Transverse colon (tissue), 4 donors: ENCODE measurements around the gene LRRTM3. TPM values are rescaled to one million over a fixed set of nuclear protein-coding genes. Genes with fewer than 3 reads are reported as not detected.

Experiments
- DNase-seq: peaks from one replicate; pipeline ENCODE4 v3.0.0-alpha.2; 2019
- H3K27ac ChIP-seq, 4 donors: fragments of 200-600 bp; sonication (generic); 2 replicates each; pipeline ENCODE4 v1.5.1; 2016 to 2018; ENCODE audit warnings: inconsistent platforms in 4 of 4
- H3K27me3 ChIP-seq: fragments of 200-600 bp; sonication (generic); 2 replicates; pipeline ENCODE4 v1.5.1; 2017; ENCODE audit warnings: inconsistent platforms
- H3K36me3 ChIP-seq, 4 donors: fragments of 200-600 bp; sonication (generic); 2 replicates each; pipeline ENCODE4 v1.5.1; 2017 to 2019; ENCODE audit warnings: inconsistent platforms in 4 of 4
- H3K4me1 ChIP-seq, 4 donors: fragments of 200-600 bp; sonication (generic); 2 replicates each; pipeline ENCODE4 v1.5.1; 2017 to 2020; ENCODE audit warnings: inconsistent platforms in 4 of 4
- H3K4me3 ChIP-seq, 4 donors: fragments of 200-600 bp; sonication (generic); 1 replicate in 1 of 4; 2 replicates in 3 of 4; pipeline versions ENCODE4 v1.5.1 to v1.6.1; 2017 to 2019; ENCODE audit warnings: inconsistent platforms in 4 of 4
- H3K9me3 ChIP-seq, 2 donors: fragments of 200-600 bp; sonication (generic); 2 replicates each; pipeline ENCODE4 v1.5.1; 2017 to 2019; ENCODE audit warnings: inconsistent platforms in 2 of 2
- CTCF ChIP-seq, 5 experiments: fragments of 200-600 bp in 3 of 5; fragments of 450-650 bp in 2 of 5; sonication (generic) in 3 of 5; IDR thresholded peaks; 1 replicate in 2 of 5; 2 replicates in 3 of 5; pipeline ENCODE4 v1.5.1; 2016 to 2017; ENCODE audit warnings: antibody characterized with exemption in 5 of 5, inconsistent platforms in 3 of 5, mild to moderate bottlenecking in 2 of 5, moderate library complexity in 1 of 5
- EP300 ChIP-seq: sonication (generic); formaldehyde crosslinking; IDR thresholded peaks from one replicate; pipeline ENCODE4 v1.6.1; 2017; ENCODE audit warnings: antibody characterized with exemption, low read depth
- POLR2A ChIP-seq: fragments of 450-650 bp; IDR thresholded peaks from one replicate; pipeline ENCODE4 v1.6.1; 2016; ENCODE audit warnings: antibody characterized with exemption, mild to moderate bottlenecking, moderate library complexity
- POLR2AphosphoS5 ChIP-seq, 3 donors: sonication (generic); formaldehyde crosslinking; IDR thresholded peaks; one replicate each; pipeline ENCODE4 v1.6.1; 2016; ENCODE audit warnings: antibody characterized with exemption in 3 of 3
- WGBS, 2 donors: methylation state at CpG; one replicate each; pipeline ENCODE4 v1.1.5; 2018; ENCODE audit warnings: low coverage in 1 of 2; 5-methylcytosine and 5-hydroxymethylcytosine counted together
- in situ Hi-C, 4 donors: fragments of 200-750 bp; cut with MboI; loops; one replicate each; pipeline versions ENCODE4 v1.15.0 to v1.15.1; 2017; ENCODE audit warnings: low sequenced_read_pairs in 3 of 4, low pct_ligation_motif_present in 1 of 4, low pct_unique_long_range_greater_than_20kb in 1 of 4
- intact Hi-C: fragments of 100-400 bp; cut with DNase I; formaldehyde crosslinking; loops from one replicate; pipeline ENCODE4 v1.15.1; 2023; ENCODE audit warnings: low total_unique reads
- total RNA-seq, 4 donors: library from RNA; depleted of rRNA; stranded (reverse); fragments of >200 nt; gene quantifications; one replicate each; pipeline ENCODE4 v1.1.0, GENCODE V29; 2016

LRRTM3 gene
- total RNA-seq, 4 donors from 2014 or later: not detected

GRCh38 chr10:66964946-66965345, 39.1 kb downstream of the LRRTM3 start:
- Histone ChIP-seq H3K9me3 (no peaks in the 10 kb centered on the region), H3K27ac (no peak overlapping the region), H3K27me3 (no peaks in the 10 kb centered on the region), H3K4me3 (no peak overlapping the region), H3K36me3 (no peaks in the 10 kb centered on the region), H3K4me1 (no peaks in the 10 kb centered on the region)
- TF ChIP-seq EP300: no peak
- TF ChIP-seq POLR2AphosphoS5 (IDR thresholded peaks at IDR 0.05): no peak
- TF ChIP-seq CTCF (IDR thresholded peaks at IDR 0.05): no peak
- no peak for TF ChIP-seq POLR2A
- intact Hi-C loops (no loop called here), in situ Hi-C loops (no loop called here)
- WGBS, 2 donors: 33 to 59% methylated on average over 2 to 4 of the region's 4 CpGs
- no peak for DNase-seq

GRCh38 chr10:66980246-66980815, 54.5 kb downstream of the LRRTM3 start:
- no peak for DNase-seq
- TF ChIP-seq CTCF (IDR thresholded peaks at IDR 0.05) (no peak), POLR2AphosphoS5 (IDR thresholded peaks at IDR 0.05) (no peak), POLR2A (no peak), EP300 (no peak)
- 71 to 89% methylated on average over 4 of the region's 4 CpGs for WGBS, 2 donors
- Histone ChIP-seq H3K4me1 (no peaks in the 10 kb centered on the region), H3K27ac (no peak overlapping the region), H3K36me3 (no peaks in the 10 kb centered on the region), H3K4me3 (no peak overlapping the region), H3K27me3 (no peaks in the 10 kb centered on the region), H3K9me3 (no peaks in the 10 kb centered on the region)
- intact Hi-C loops: no loop called here
- in situ Hi-C loops: no loop called here

DNA sequence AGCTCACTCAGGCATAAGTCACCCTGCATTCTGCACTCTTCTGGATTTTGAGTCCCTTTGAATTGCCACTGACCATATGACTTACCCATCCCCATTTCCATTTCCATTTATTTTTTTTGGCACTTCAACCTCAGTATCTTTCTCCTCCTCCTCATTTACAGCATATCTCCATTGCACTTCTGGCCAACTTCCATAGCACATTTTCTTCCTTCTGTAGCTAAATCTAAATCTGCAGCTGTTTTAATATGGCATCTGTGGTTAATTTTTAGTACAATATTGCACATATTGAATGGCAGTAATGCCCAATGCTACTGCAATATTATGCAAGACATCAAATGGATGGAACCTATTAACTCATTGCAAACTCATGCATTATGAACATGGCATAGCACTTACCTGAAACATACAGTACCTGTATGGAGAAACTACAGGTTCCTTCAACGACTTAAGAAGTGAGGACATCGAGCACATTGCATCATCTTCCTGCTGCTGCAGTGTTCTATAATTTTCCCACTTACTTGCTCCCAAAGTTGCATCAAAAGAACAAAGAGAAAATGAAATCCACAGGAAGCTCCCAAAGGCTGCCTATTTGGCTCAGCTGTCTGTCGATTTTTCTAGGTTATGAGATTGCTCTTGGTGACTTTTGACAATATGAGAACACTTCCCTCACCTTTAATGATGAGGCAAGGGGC, 55.7 kb downstream of the LRRTM3 start:
- H3K9me3 ChIP-seq: no peaks in the 10 kb centered on the region
- no peak overlapping the region for H3K27ac ChIP-seq
- intact Hi-C loops: no loop called here
- H3K27me3 ChIP-seq: no peaks in the 10 kb centered on the region
- no peak for DNase-seq
- H3K4me3 ChIP-seq: no peak overlapping the region
- in situ Hi-C loops: no loop called here
- TF ChIP-seq CTCF (IDR thresholded peaks at IDR 0.05) (no peak), POLR2A (no peak), POLR2AphosphoS5 (IDR thresholded peaks at IDR 0.05) (no peak), EP300 (no peak)
- WGBS, 2 donors: 67 to 72% methylated on average over 2 to 3 of the region's 3 CpGs
- H3K4me1 ChIP-seq: no peaks in the 10 kb centered on the region
- no peaks in the 10 kb centered on the region for H3K36me3 ChIP-seq

GRCh38 chr10:66982053-66982420, 56.2 kb downstream of the LRRTM3 start:
- Histone ChIP-seq H3K36me3 (no peaks in the 10 kb centered on the region), H3K4me3 (no peak overlapping the region), H3K27me3 (no peaks in the 10 kb centered on the region), H3K9me3 (no peaks in the 10 kb centered on the region), H3K4me1 (no peaks in the 10 kb centered on the region), H3K27ac (no peak overlapping the region)
- DNase-seq: no peak
- in situ Hi-C loops: no loop called here
- TF ChIP-seq EP300: no peak
- no peak for TF ChIP-seq POLR2AphosphoS5 (IDR thresholded peaks at IDR 0.05)
- no peak for TF ChIP-seq CTCF (IDR thresholded peaks at IDR 0.05)
- TF ChIP-seq POLR2A: no peak
- 50 to 87% methylated on average over 1 of the region's 1 CpG for WGBS, 2 donors
- intact Hi-C loops: no loop called here
